GM12872 (cell line): ENCODE data around the gene CCDC70.

ENCODE experiments used
- CTCF ChIP-seq: IDR thresholded peaks from 3 replicates; pipeline ENCODE4 v1.5.1; 2011; ENCODE audit warnings: low read depth, mild to moderate bottlenecking, low read length, moderate library complexity; ENCODE audit not compliant: insufficient read depth

CCDC70 gene

GRCh38 chr13:51825165-51825592 lies 36.6 kb upstream of the CCDC70 start:
- TF ChIP-seq CTCF, result no peak

GRCh38 chr13:51825681-51826254 lies 36.0 kb upstream of the CCDC70 start:
- no peak for TF ChIP-seq CTCF

GRCh38 chr13:51826606-51827005 lies 35.2 kb upstream of the CCDC70 start:
- no peak for TF ChIP-seq CTCF

GRCh38 chr13:51827254-51827653 lies 34.5 kb upstream of the CCDC70 start:
- no peak for TF ChIP-seq CTCF

GRCh38 chr13:51828730-51829567 lies 32.8 kb upstream of the CCDC70 start:
- TF ChIP-seq CTCF, result no peak

- TF ChIP-seq CTCF, result no peak
Measured at GRCh38 chr13:51829568-51829899, 32.2 kb upstream of the CCDC70 start.

GRCh38 chr13:51831519-51831918 lies 30.2 kb upstream of the CCDC70 start:
- no peak for TF ChIP-seq CTCF
